Left hindlimb (tissue), 1 donor: ENCODE results near the gene RIMOC1.
A peak's percentile ranks its signal among the peaks of the same experiment; 100 is the strongest.
"Not testable (repeated sequence)": the region's sequence is repeated elsewhere in the genome, so short reads cannot be mapped to it uniquely, and the experiment has no call there.

Source experiments
- DNase-seq: peaks from one replicate; pipeline ENCODE4 v3.0.0-alpha.2; 2018

RIMOC1 gene

GRCh38 chr5:41891066-41891707, 13.0 kb upstream of the RIMOC1 start:
- DNase-seq: no peak

GRCh38 chr5:41892031-41892430, 12.1 kb upstream of the RIMOC1 start:
- DNase-seq: no peak

- no peak for DNase-seq
Observed at GRCh38 chr5:41893074-41893851, 10.9 kb upstream of the RIMOC1 start.

- DNase-seq: no peak
Observed at GRCh38 chr5:41896230-41896629, 7.9 kb upstream of the RIMOC1 start.

- no peak for DNase-seq
Observed at GRCh38 chr5:41903382-41903891, 707 bp upstream of the RIMOC1 start.

- DNase-seq: no peak
Observed at GRCh38 chr5:41906151-41906550, 2.0 kb downstream of the RIMOC1 start.

GRCh38 chr5:41908374-41909079, 4.4 kb downstream of the RIMOC1 start:
- no peak for DNase-seq

GRCh38 chr5:41918105-41918504, 14.0 kb downstream of the RIMOC1 start:
- no peak for DNase-seq

GRCh38 chr5:41921166-41921565, 17.0 kb downstream of the RIMOC1 start:
- no peak for DNase-seq

GRCh38 chr5:41921874-41922273, 17.7 kb downstream of the RIMOC1 start:
- no peak for DNase-seq

- no peak for DNase-seq
Observed at GRCh38 chr5:41924526-41924871, 20.4 kb downstream of the RIMOC1 start.

GRCh38 chr5:41924872-41925554, 20.9 kb downstream of the RIMOC1 start, which contains the start of gene FBXO4:
Gene FBXO4 (plus strand): TSS chr5:41925281. CDS start chr5:41925310, 29 bp downstream.
- peak; percentile 89 for DNase-seq

GRCh38 chr5:41925555-41925951, 21.4 kb downstream of the RIMOC1 start:
- DNase-seq: no peak

- DNase-seq: no peak
Observed at GRCh38 chr5:41927604-41928003, 23.5 kb downstream of the RIMOC1 start.

- no peak for DNase-seq
Observed at GRCh38 chr5:41929035-41929434, 24.9 kb downstream of the RIMOC1 start.

- DNase-seq: no peak
Observed at GRCh38 chr5:41932770-41933169, 28.6 kb downstream of the RIMOC1 start.

- no peak for DNase-seq
Observed at GRCh38 chr5:41935544-41935943, 31.4 kb downstream of the RIMOC1 start.

GRCh38 chr5:41940641-41941040, 36.5 kb downstream of the RIMOC1 start:
- no peak for DNase-seq

GRCh38 chr5:41945332-41945955, 41.3 kb downstream of the RIMOC1 start:
- DNase-seq: not testable (repeated sequence)

GRCh38 chr5:41951224-41951623, 47.1 kb downstream of the RIMOC1 start:
- no peak for DNase-seq
